ENCODE data around the gene IGF2R.
"Not testable (repeated sequence)": the region's sequence is repeated elsewhere in the genome, so short reads cannot be mapped to it uniquely, and the experiment has no call there.

IGF2R gene

GRCh38 chr6:160077526-160077925, 108.6 kb downstream of the IGF2R start:
- DNase-seq (ENCODE audit: low spot score): no peak

DNA sequence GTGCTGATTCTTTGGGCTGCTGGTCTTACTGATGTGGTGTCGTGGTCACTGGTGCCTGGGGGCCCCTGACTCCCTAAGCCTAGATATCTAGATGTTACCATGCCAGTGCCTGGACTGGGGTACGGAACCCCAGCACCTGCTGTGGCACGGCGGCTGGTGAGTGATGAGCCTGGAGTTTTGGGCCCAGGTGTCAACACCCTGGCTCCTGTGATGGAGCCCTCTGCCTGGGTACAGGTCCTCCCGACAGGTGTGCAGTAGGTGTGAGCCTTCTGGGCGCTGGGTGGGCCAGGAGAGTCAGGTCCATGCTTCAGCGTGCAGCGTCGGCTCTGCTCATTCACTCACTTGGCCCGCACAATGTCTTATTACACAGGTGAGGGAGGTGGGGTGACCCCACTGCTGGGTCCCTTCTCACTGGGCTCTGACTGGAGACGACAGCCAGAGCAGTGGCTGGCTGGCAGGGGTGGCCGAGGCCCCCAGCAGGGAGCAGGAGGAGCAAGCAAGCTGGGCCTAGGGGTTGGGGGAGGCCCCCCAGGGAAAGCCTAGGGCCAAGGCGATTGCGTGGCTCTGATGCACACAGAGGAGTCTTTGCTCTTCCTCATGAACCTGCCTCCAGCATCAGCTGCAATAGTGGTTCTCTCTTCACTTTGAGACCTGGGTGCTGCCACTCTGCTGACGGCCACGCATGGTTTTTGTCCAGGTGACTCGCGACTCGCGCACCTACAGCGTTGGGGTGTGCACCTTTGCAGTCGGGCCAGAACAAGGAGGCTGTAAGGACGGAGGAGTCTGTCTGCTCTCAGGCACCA, 110.2 kb downstream of the IGF2R start:
- no peak for DNase-seq (ENCODE audit: low spot score)

DNA sequence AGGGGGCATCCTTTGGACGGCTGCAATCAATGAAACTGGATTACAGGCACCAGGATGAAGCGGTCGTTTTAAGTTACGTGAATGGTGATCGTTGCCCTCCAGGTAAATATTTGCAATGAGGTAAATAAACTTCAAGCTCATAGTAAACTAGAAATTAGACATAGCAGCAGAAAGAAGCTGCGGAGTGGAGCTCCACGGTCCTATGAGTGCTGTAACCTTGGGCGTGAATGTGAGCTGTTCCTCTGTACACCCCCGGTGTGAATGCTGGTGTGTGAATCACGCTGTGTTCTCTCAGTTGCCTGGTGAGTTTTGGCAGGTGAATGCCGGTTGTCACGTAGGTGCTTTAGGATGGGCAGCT, 110.8 kb downstream of the IGF2R start:
- DNase-seq (ENCODE audit: low spot score): no peak

- no peak for DNase-seq (ENCODE audit: low spot score)
Observed at GRCh38 chr6:160080097-160080496, 111.2 kb downstream of the IGF2R start.

GRCh38 chr6:160081398-160081797, 112.5 kb downstream of the IGF2R start:
- no peak for DNase-seq (ENCODE audit: low spot score)

DNA sequence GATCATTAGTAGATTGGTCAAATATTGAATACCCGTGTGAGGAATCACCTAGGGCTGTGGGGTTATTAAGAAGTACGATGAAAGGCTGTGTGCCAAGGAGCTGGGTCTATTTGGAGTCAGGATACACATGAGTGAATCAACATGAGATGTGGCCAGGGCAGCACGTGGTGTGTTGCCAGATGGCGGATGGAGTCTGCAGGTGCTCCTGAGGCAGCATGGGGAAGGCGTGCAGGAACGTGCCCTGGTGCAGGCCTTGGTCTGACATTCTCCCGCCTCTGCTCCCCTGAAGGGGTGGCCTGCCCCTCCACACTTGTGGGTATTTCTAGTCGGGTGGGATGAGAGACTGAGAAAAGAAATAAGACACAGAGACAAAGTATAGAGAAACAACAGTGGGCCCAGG, 113.7 kb downstream of the IGF2R start:
- no peak for DNase-seq (ENCODE audit: low spot score)

DNA sequence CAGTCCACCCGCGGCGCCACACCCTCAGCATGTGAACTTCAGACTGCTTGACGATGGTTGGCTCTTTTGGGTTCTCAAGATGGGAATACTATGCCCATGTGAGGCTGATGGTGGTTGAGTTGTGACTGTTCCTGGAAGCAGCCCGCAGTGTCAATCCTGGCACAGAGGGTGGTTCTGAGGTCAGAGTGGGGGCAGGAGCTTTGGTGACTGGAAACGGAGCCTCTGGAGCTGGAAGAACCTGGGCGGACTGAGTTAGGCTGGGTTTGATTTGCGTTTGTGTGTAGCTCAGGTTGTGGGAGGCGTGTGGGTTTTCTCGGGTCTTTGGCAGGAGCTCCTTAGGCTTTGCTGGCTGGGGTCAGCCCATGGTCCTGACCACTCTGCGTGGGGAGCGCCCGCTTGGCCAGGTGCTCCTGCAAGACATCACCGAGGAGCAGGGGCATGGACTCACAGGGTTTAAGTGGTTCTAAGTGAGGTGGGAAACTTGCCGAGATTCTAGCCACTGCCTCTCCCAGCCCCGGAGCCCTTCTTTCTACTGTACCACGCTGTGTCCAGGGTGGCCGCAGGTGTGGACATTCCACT, 115.4 kb downstream of the IGF2R start:
- no peak for DNase-seq (ENCODE audit: low spot score)

DNA sequence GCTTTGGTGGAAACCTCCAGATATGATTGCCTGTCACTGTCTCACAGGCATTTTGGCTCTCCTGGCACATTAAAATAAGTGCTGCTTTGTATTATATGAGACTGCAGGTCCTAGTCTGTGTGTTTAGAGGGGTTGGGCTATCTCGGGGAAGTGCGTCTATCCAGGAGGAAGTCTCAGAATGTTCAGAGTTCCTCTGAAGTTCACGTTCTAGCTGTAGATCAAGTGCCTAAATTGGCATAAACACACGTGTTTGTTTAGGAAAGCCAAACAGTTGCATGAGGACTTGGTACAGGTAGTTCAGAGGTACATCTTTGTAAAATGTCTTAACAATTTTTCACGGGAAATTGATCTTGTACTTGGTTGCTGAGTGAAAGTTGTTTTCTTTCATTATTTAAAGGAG, 116.3 kb downstream of the IGF2R start:
- no peak for DNase-seq (ENCODE audit: low spot score)

DNA sequence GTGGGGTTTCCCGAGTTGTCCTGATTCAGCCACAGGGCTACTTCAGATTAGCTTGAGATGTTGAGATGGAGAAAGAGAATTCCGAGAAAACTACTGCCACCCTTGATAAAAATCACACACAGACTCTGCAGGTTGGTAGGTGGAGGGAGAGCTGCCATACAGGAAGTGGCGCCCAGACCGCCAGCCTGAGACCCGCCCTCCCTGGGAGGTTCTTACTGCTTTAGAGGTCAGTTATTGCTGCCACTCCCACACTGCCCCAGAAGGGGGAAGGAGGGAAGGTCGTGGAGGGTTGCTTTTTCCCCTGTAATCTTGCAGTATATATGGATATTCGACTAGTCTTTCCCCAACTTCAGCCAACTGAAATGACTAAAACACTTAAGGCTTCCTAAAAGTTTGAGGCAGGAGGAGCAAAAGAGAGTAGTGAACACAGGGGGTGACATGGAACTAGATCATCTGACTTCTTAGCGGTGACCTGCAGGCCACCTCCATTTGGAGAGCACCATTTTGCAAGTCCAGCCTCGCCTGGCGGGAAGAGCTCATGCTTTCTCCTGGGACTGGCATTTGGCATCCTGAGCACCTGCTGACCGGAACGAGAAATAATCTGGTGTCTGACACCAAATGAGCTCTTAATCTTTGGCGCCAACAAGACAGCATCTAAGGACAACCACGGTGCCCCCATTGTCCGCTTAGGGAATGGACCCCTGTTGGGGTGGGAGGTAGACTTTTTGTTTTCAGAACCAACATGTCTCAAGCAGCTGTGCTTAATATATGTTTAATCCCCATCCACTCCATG, 117.0 kb downstream of the IGF2R start:
- DNase-seq (ENCODE audit: low spot score): no peak

- DNase-seq (ENCODE audit: low spot score): no peak
Observed at GRCh38 chr6:160086754-160087153, 117.9 kb downstream of the IGF2R start.

DNA sequence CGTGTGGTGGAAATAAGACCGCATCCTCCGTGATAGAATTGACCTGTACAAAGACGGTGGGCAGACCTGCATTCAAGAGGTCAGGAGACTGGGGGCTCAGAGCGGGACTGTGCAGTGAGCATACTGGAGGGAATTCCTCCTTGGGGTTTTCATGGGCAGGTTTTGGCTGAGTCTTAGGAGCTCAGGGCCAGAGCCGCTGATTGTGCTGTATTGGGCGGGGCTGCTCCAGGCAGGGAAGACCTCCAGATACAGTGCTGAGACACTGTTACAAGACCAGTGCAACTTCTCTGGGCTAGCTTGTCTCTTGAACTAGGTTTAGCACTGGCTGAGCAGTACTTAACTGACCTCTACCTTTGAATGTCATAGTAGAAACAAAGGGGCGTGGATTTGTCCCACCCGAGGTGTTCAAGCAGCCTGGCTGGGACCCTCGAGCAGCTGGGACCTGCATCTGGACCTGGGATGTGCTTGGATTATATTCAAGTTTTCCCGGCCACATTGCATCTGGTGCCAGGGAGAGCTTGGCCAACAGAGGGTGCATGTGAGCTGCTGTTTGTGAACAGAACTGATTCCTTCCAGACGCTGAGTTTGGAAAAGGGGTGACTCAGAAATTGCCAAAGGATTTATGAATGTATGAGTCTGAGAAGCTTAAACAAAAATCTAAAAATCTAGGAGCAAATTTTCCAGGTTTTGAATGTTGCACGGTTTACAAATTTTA, 119.3 kb downstream of the IGF2R start:
- peak; percentile 79 for DNase-seq (ENCODE audit: low spot score)

GRCh38 chr6:160088784-160089533, 120.1 kb downstream of the IGF2R start:
- DNase-seq (ENCODE audit: low spot score): no peak

GRCh38 chr6:160089534-160089897, 120.6 kb downstream of the IGF2R start:
- DNase-seq (ENCODE audit: low spot score): no peak

GRCh38 chr6:160090442-160091239, 121.8 kb downstream of the IGF2R start:
- DNase-seq (ENCODE audit: low spot score): not testable (repeated sequence)

DNA sequence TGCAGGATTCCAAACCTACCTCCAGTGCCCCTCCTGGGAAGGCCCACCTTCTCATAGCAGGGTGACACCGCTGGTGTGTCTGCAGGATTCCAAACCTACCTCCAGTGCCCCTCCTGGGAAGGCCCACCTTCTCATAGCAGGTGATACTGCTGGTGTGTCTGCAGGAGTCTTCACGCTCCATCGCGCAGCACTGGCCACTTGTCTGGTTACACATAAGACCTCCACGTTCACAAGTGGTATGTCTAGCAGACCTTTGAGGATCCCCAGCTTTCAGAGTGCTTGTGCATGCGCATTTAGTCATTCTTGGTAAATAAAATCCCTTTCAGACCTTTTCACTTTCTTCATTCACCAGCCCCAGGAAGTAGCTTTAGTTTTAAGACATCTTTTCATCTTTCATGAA, 123.3 kb downstream of the IGF2R start:
- DNase-seq (ENCODE audit: low spot score): not testable (repeated sequence)

- no peak for DNase-seq (ENCODE audit: low spot score)
Observed at GRCh38 chr6:160092602-160093001, 123.7 kb downstream of the IGF2R start.

DNA sequence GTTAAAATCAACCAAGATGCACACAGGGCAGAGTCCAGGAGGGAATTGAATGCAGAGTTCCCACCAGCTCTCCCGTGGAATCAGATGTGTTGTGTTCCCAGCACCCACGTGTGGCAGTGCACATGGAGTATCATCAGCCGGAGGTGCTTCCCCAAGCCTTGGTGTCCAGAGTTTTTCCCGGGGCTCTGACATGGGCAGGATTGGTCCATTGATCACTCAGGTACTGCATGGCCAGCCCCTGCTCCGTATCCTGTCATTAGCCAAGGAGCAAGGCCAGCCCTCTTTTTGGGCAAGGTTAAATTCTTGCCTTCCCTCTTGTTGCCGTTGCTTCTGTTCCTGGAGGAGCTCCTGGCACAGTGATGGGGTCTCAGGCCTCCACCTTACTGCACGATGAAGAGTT, 124.2 kb downstream of the IGF2R start:
- DNase-seq (ENCODE audit: low spot score): no peak

GRCh38 chr6:160093946-160094345, 125.1 kb downstream of the IGF2R start:
- DNase-seq (ENCODE audit: low spot score): no peak

DNA sequence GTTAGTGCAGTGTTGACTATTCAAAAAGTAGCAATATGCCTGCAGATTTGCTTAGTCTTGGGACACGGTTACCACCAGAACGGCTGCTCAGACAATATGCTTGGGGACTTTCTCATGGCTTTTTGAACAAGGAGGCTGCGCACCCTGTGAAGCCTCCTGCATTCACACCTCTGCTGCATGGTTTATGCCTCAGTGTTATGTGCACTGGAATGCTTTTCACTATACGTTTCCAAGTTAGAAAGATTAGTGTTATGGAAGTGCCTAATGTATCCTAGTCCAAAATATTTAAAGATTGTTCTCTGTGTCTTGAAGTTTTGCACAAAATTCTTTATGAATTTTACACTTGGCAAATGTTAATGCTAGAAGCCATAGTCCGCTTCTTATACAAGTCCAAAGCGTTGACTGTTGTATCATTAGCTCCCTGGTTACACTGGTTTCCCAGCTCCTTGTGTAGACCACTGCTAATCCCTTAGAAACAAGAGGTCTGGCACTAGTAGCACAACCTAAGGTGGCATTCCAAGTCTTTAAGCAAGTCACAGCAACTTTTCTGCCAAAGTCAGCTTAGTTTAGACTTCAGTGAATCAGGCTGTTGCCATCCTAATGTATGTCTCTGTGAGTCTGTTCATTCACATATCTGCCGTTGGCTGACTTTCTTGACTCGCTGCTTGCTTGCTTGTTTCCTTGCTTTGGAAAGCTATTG, 126.4 kb downstream of the IGF2R start:
- no peak for DNase-seq (ENCODE audit: low spot score)
